Activated T-helper 17 cell treated with anti-CD3 and anti-CD28 coated beads, Interleukin-2, amount 50 U/mL, for 72 hours (primary cell): Measurements from ENCODE around the gene CRIP1. TPM values are rescaled to one million over a fixed set of nuclear protein-coding genes. Genes with fewer than 3 reads are reported as not detected.

Experiments used
- ATAC-seq: fragments of 150-1000 bp; cut with Tn5 transposase; replicated peaks from 2 replicates; pipeline ENCODE4 v1.10.0; 2021; ENCODE audit warnings: mild to moderate bottlenecking, moderate library complexity
- H3K27ac Mint-ChIP-seq: one replicate; pipeline ENCODE4 v1.8.0; 2022; ENCODE audit warnings: mixed read lengths
- H3K27me3 Mint-ChIP-seq: one replicate; pipeline ENCODE4 v1.8.0; 2022; ENCODE audit warnings: mixed read lengths
- H3K36me3 Mint-ChIP-seq: one replicate; pipeline ENCODE4 v1.8.0; 2022; ENCODE audit warnings: low read depth, mild to moderate bottlenecking, mixed read lengths
- H3K4me1 Mint-ChIP-seq: one replicate; pipeline ENCODE4 v1.8.0; 2022; ENCODE audit warnings: mixed read lengths
- H3K4me3 Mint-ChIP-seq: one replicate; pipeline ENCODE4 v1.8.0; 2022; ENCODE audit warnings: mild to moderate bottlenecking, mixed read lengths
- H3K9me3 Mint-ChIP-seq: one replicate; pipeline ENCODE4 v1.8.0; 2022; ENCODE audit warnings: mixed read lengths
- total RNA-seq, 2 donors: library from RNA; stranded (reverse); gene quantifications; one replicate each; pipeline ENCODE4 v1.2.3, GENCODE V29; 2022

The CRIP1 gene
- total RNA-seq, 2 donors from 2014 or later: 271 to 358 TPM

GRCh38 chr14:105460116-105460515 lies 26.6 kb upstream of the CRIP1 start:
- Mint-ChIP-seq H3K9me3 (no peaks in the 10 kb centered on the region), H3K36me3 (peaks cover 25% of the 10 kb centered on the region), H3K4me1 (no peaks in the 10 kb centered on the region), H3K4me3 (no peak overlapping the region), H3K27ac (no peak overlapping the region), H3K27me3 (no peaks in the 10 kb centered on the region)
- ATAC-seq: no peak

- H3K9me3 Mint-ChIP-seq: no peaks in the 10 kb centered on the region
- ATAC-seq: no peak
- H3K36me3 Mint-ChIP-seq: peaks cover 20% of the 10 kb centered on the region
- H3K27me3 Mint-ChIP-seq: no peaks in the 10 kb centered on the region
- no peaks in the 10 kb centered on the region for H3K4me1 Mint-ChIP-seq
- H3K27ac Mint-ChIP-seq: no peak overlapping the region
- H3K4me3 Mint-ChIP-seq: no peak overlapping the region
These were observed 26.1 kb upstream of the CRIP1 start for GRCh38 chr14:105460616-105461015.

GRCh38 chr14:105461903-105462302 lies 24.8 kb upstream of the CRIP1 start:
- H3K27ac Mint-ChIP-seq: no peak overlapping the region

GRCh38 chr14:105464501-105464900 lies 22.2 kb upstream of the CRIP1 start:
- Mint-ChIP-seq H3K4me3 (no peak overlapping the region), H3K27me3 (no peaks in the 10 kb centered on the region), H3K4me1 (no peaks in the 10 kb centered on the region), H3K36me3 (peaks cover 13% of the 10 kb centered on the region), H3K27ac (no peak overlapping the region), H3K9me3 (no peaks in the 10 kb centered on the region)
- ATAC-seq: no peak

More at GRCh38 chr14:105461903-105462302, 24.8 kb upstream of the CRIP1 start:
- ATAC-seq: no peak
- Mint-ChIP-seq H3K27me3 (no peaks in the 10 kb centered on the region), H3K36me3 (peaks cover 18% of the 10 kb centered on the region), H3K9me3 (no peaks in the 10 kb centered on the region), H3K4me3 (no peak overlapping the region), H3K4me1 (no peaks in the 10 kb centered on the region)

GRCh38 chr14:105465209-105466031 lies 21.3 kb upstream of the CRIP1 start:
- ATAC-seq: no peak
- Mint-ChIP-seq H3K4me1 (no peaks in the 10 kb centered on the region), H3K9me3 (no peaks in the 10 kb centered on the region), H3K36me3 (peaks cover 13% of the 10 kb centered on the region), H3K4me3 (no peak overlapping the region), H3K27ac (no peak overlapping the region), H3K27me3 (no peaks in the 10 kb centered on the region)

GRCh38 chr14:105466531-105467248 lies 20.0 kb upstream of the CRIP1 start:
- Mint-ChIP-seq H3K27me3 (no peaks in the 10 kb centered on the region), H3K27ac (no peak overlapping the region), H3K4me1 (no peaks in the 10 kb centered on the region), H3K9me3 (no peaks in the 10 kb centered on the region), H3K4me3 (no peak overlapping the region), H3K36me3 (peaks cover 7% of the 10 kb centered on the region)
- no peak for ATAC-seq

GRCh38 chr14:105467249-105467941 lies 19.3 kb upstream of the CRIP1 start:
- Mint-ChIP-seq H3K27me3 (no peaks in the 10 kb centered on the region), H3K9me3 (no peaks in the 10 kb centered on the region), H3K36me3 (peaks cover 5% of the 10 kb centered on the region), H3K27ac (no peak overlapping the region), H3K4me3 (no peak overlapping the region), H3K4me1 (no peaks in the 10 kb centered on the region)
- ATAC-seq: no peak

- ATAC-seq: no peak
- no peak overlapping the region for H3K27ac Mint-ChIP-seq
- no peak overlapping the region for H3K4me3 Mint-ChIP-seq
These were observed 18.7 kb upstream of the CRIP1 start for GRCh38 chr14:105467942-105468471.

GRCh38 chr14:105468621-105469241 lies 18.0 kb upstream of the CRIP1 start:
- no peak overlapping the region for H3K4me3 Mint-ChIP-seq
- no peaks in the 10 kb centered on the region for H3K4me1 Mint-ChIP-seq
- H3K36me3 Mint-ChIP-seq: no peaks in the 10 kb centered on the region
- no peak overlapping the region for H3K27ac Mint-ChIP-seq
- H3K27me3 Mint-ChIP-seq: no peaks in the 10 kb centered on the region
- no peak for ATAC-seq
- H3K9me3 Mint-ChIP-seq: no peaks in the 10 kb centered on the region

More at GRCh38 chr14:105467942-105468471, 18.7 kb upstream of the CRIP1 start:
- Mint-ChIP-seq H3K27me3 (no peaks in the 10 kb centered on the region), H3K9me3 (no peaks in the 10 kb centered on the region), H3K36me3 (peaks cover 4% of the 10 kb centered on the region), H3K4me1 (no peaks in the 10 kb centered on the region)

- H3K36me3 Mint-ChIP-seq: no peaks in the 10 kb centered on the region
- H3K4me3 Mint-ChIP-seq: no peak overlapping the region
- no peaks in the 10 kb centered on the region for H3K4me1 Mint-ChIP-seq
- no peaks in the 10 kb centered on the region for H3K9me3 Mint-ChIP-seq
- ATAC-seq: no peak
- no peaks in the 10 kb centered on the region for H3K27me3 Mint-ChIP-seq
- no peak overlapping the region for H3K27ac Mint-ChIP-seq
These were observed 17.0 kb upstream of the CRIP1 start for GRCh38 chr14:105469456-105470349.

GRCh38 chr14:105470350-105471296 lies 16.1 kb upstream of the CRIP1 start:
- Mint-ChIP-seq H3K9me3 (no peaks in the 10 kb centered on the region), H3K36me3 (no peaks in the 10 kb centered on the region), H3K27ac (no peak overlapping the region), H3K4me3 (no peak overlapping the region), H3K4me1 (no peaks in the 10 kb centered on the region), H3K27me3 (no peaks in the 10 kb centered on the region)
- ATAC-seq: no peak

GRCh38 chr14:105471297-105471821 lies 15.3 kb upstream of the CRIP1 start:
- no peaks in the 10 kb centered on the region for H3K4me1 Mint-ChIP-seq
- H3K36me3 Mint-ChIP-seq: no peaks in the 10 kb centered on the region
- H3K4me3 Mint-ChIP-seq: no peak overlapping the region
- no peaks in the 10 kb centered on the region for H3K9me3 Mint-ChIP-seq
- no peak for ATAC-seq
- H3K27me3 Mint-ChIP-seq: no peaks in the 10 kb centered on the region
- no peak overlapping the region for H3K27ac Mint-ChIP-seq
